T-helper 1 cell (primary cell): ENCODE measurements around the gene RIMBP3B.
"Not testable (repeated sequence)": the region's sequence is repeated elsewhere in the genome, so short reads cannot be mapped to it uniquely, and the experiment has no call there.

Experiments
- DNase-seq, 5 donors: peaks; one replicate each; pipeline ENCODE4 v3.0.0-alpha.2; 2012 to 2020
- total RNA-seq, 4 donors: gene quantifications; one replicate each; lab custom pipeline; 2026; lab: John Stamatoyannopoulos, UW

RIMBP3B gene
- total RNA-seq, result 0 to 0.15 (median 0.04) reads per million in 4 donors

GRCh38 chr22:21383701-21384467, at the start of gene RIMBP3B:
Gene RIMBP3B, plus strand, starts transcription at chr22:21383751. Its CDS starts 108 bp downstream, at chr22:21383859.
- not testable (repeated sequence) for DNase-seq

GRCh38 chr22:21357527-21357926, 26.0 kb upstream of the RIMBP3B start:
- not testable (repeated sequence) for DNase-seq

DNA sequence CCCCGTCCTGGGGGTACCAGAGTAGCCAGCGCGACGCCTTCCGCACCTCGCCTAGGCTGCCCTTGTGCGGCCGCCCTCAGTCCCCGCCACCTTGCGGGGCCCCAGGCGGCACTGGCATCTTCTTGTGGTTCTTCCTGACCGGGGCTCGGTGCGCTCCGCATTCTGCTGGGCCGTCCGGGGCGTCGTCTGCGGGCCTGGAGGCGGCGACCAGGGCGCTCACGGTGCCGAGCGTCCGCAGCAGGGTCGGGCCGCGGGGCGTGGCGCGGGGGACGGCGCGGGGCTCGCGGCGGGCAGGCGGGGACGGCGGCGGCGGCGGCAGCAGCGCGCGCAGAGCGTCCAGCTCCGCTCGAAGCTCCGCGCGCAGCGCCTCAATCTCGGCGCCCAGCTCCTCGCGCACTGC, 23.0 kb upstream of the RIMBP3B start:
- DNase-seq, result not testable (repeated sequence)

- DNase-seq, result not testable (repeated sequence)
Observed at GRCh38 chr22:21362473-21362872, 21.1 kb upstream of the RIMBP3B start.

- not testable (repeated sequence) for DNase-seq
Observed at GRCh38 chr22:21363061-21363460, 20.5 kb upstream of the RIMBP3B start.

DNA sequence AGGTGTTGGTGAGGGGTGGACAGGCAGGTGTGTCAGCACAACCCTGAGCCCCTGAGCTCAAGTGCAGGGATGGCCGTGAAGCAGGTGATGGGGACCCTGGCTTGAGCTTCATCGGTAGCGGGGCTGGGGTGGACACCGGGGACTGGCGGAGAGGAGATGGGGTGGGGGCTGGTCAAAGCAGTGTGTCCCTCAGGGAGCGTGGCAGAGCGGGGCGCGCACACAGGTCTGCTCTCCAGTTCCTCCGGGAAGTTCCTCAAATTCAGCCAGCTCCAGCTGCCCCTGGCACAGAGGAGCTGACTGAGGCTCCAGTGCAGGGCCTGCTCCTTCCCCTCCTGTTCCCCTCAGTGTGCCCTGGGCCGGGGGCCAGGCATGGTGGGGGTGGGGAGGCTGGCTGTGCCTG, 19.7 kb upstream of the RIMBP3B start:
- not testable (repeated sequence) for DNase-seq

GRCh38 chr22:21364362-21364761, 19.2 kb upstream of the RIMBP3B start:
- not testable (repeated sequence) for DNase-seq

DNA sequence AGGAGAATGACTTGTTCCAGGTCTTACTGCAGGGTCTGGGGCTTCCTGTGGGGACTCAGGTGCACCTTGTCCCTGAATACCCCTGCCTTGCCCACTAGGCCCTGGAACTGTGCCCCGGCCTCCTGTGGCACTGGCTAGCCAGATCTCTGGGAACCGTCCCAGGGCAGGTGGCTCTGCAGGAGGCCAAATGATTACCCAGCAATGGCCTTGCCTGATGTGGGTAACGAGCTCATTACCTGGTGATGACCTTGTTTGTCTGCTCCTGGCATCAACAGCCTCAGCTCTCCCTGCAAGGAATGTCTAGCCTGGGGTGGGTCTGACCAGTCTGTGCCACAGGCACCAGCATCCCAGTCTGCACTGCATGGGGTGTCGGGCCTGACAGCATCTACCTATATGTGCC, 18.2 kb upstream of the RIMBP3B start:
- not testable (repeated sequence) for DNase-seq

DNA sequence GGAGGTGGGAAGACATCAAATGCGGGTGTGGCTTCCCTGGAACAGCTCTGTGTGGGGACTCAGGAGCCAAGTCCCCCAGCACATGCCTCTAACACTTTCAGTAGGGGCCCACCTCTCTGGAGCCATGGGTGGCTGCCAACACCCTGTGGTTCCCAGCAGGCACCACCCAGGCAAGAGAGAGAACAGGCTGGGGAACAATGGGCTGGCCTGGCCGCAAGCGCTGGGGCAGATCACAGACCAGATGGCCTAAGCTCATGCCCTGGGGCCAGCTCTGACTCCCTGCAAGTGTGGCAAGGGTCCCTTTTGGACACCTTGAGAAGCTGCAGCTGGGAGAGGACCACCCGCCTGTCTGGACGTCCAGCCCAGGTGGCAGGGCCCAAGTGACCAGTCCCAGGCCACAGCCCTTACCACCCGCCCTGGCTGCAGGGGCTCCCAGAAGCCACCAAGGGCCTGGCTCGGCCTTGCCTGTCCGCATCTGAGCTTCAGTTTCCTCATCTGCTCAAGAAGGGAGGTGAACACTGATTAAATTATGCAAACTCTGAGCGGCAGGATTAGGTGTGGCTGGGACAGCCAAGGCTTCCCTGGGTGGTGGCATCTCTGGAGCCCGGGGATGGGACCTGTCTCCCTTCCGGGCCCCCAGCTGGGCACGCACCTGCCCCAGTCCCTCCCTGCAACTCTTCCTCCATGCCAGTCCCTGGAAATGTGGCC, 14.8 kb upstream of the RIMBP3B start:
- DNase-seq, result not testable (repeated sequence)

DNA sequence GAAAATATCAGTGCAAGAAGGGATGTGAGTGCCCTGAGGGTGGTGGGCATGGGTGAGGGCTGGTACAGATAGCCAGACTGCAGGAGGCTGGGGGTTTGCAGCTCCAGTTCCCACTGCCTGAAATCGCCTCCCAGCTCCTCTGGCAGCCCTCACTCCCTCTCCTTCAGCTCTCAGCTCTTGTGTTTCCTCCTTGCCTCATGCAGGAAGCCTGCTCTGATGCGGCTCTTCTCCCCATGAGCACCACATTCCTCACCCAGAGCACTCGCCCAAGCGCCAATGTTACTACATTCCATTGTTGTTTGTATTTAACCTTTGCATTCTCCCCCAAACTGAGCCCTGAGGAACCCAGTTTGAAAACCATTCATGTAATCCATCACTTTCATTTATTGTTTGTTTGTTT, 7.7 kb upstream of the RIMBP3B start:
- DNase-seq, result not testable (repeated sequence)

- DNase-seq, result not testable (repeated sequence)
Observed at GRCh38 chr22:21384468-21385357, 1.2 kb downstream of the RIMBP3B start.

DNA sequence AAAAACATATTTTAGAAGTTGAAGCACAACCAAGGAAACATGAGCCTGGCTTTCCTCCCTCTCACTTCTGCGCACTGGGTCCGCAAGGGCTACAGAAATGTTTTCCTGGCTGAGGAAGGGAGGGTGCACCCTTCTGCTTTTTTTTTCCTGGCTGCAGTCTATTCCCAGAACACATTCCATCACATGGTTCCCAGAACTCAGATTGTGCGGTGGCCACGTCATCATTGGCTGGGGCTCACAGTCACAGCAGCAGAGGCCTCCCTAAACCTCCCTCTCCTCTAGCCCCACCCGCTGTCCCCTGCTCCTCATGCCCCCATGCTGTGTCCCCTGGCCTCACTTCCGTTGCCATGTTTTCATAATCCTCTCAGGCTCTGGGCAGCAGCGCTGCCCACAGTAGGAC, 5.9 kb downstream of the RIMBP3B start:
- DNase-seq, result not testable (repeated sequence)

- not testable (repeated sequence) for DNase-seq
Observed at GRCh38 chr22:21390013-21390412, 6.5 kb downstream of the RIMBP3B start.

GRCh38 chr22:21394613-21395012, 11.1 kb downstream of the RIMBP3B start:
- DNase-seq, result not testable (repeated sequence)

DNA sequence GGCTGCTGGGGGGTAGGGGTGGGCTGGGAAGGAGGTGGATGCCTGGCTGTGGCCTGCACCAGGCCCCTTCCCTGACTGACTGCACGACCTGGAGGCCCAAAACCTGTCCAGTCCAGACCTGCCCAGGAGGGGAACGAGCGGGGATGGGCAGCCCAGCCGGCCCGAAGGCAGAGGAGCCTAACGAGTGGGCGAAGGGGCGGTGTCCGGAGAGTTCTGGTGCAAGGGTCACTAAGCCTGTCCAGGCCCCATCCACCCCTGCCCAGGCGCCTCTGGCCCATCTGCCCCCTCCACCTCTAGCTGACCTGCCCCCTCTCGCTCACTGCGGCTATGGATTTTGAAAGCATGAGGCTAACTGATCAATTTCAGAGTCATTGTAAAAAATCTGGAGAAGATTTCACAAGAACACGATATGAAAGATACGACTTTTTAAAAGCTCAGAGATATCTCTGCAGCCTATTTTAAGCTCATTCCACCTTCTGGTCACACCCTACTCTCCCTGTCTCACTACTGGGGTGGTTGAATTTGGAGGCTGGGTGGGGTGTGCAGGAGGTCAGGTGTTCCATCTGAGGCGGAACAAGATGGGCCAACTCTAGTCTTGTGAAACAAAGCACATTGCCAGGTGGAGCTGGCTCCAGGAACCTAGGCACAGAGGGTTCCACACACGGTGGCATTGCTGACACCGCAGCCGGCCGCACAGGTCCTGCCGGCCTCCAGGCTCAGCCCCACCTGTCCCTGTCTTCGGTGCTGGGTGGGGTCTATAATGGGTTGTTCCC, 17.8 kb downstream of the RIMBP3B start:
- DNase-seq, result not testable (repeated sequence)

GRCh38 chr22:21402763-21403314, 19.3 kb downstream of the RIMBP3B start:
- not testable (repeated sequence) for DNase-seq

GRCh38 chr22:21407139-21407538, 23.6 kb downstream of the RIMBP3B start:
- not testable (repeated sequence) for DNase-seq

- DNase-seq, result not testable (repeated sequence)
Observed at GRCh38 chr22:21407792-21408191, 24.2 kb downstream of the RIMBP3B start.

DNA sequence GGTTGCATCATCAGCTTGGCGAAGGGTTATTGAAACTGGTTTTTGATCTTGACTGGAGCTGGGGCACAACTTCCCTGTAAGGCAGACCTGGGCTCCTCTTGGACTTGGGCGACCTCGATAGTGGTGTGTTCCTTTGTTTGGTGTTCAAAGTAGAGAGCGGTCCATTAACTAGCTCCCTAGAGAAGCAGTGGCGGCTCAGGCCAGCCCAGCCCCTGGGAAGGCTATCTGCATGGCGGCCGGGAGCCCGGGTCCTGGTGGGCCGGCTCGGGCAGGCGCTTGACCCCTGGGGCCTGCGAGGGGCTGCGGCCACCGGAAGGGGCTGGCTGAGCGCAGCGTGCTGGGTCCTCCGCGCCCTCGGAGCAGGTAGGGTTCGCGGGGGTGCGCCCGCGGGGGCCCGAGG, 32.8 kb downstream of the RIMBP3B start:
- DNase-seq, result not testable (repeated sequence)

- DNase-seq, result peak in 2 of 5 donors; percentile 11 to 18
Observed at GRCh38 chr22:21417227-21417746, 33.7 kb downstream of the RIMBP3B start, which contains the start of gene HIC2. Gene HIC2, plus strand, starts transcription at chr22:21417371. Its CDS starts 25,461 bp downstream, at chr22:21442832.

DNA sequence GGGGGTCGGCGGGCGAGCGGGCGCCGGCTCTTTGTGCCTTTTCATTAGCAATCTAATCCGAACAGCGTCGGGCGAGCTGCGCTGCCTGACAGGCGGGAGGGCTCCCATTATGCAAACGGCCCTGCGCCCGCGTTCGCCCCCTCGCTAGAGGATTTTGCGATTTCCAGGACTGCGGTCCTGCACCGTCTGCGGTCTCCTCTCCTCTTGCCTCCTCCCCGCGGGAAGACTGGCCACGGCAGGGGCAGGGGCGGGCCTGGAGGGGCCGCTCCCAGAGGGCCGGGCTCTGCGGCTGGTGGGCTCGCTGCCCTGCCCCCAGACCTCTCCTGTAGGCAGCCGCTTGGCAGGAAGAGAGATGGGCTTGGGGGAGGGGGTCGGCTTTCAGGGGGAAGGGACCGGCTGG, 34.3 kb downstream of the RIMBP3B start:
- peak in 2 of 5 donors; percentile 12 for DNase-seq
